GM23338 (cell line): ENCODE measurements around the gene TYR.

ENCODE experiments used
- CREB1 ChIP-seq: fragments of 250-450 bp; sonication (Bioruptor Pico); IDR thresholded peaks from 2 replicates; pipeline ENCODE4 v1.5.0; 2020; ENCODE audit warnings: low read depth, mild to moderate bottlenecking, moderate library complexity
- EZH2 ChIP-seq: fragments of 200-600 bp; sonication (generic); IDR thresholded peaks from one replicate; pipeline ENCODE4 v1.8.0; 2017; ENCODE audit warnings: antibody characterized with exemption, mild to moderate bottlenecking, low read depth; ENCODE audit not compliant: unreplicated experiment
- EZH2phosphoT487 ChIP-seq: fragments of 200-600 bp; sonication (generic); IDR thresholded peaks from one replicate; pipeline ENCODE4 v1.8.1; 2018; ENCODE audit warnings: antibody characterized with exemption; ENCODE audit not compliant: unreplicated experiment
- POLR2AphosphoS5 ChIP-seq: IDR thresholded peaks from 2 replicates; pipeline ENCODE4 v1.6.1; 2016; ENCODE audit warnings: antibody characterized with exemption, low read depth
- STAT1 ChIP-seq: IDR thresholded peaks from one replicate; pipeline ENCODE4 v1.6.1; 2016; ENCODE audit warnings: antibody characterized with exemption; ENCODE audit not compliant: unreplicated experiment
- ZNF114 ChIP-seq: fragments of 250-450 bp; sonication (Bioruptor Pico); IDR thresholded peaks from 2 replicates; pipeline ENCODE4 v1.5.0; 2020; ENCODE audit warnings: mild to moderate bottlenecking, moderate library complexity
- TF ChIP-seq, protein P1 (sequence below), 2 experiments: fragments of 200-600 bp in 1 of 2; sonication (generic) in 1 of 2; conservative IDR thresholded peaks; 2 replicates each; pipeline versions ENCODE4 v1.5.1 to v1.6.1; 2016 to 2017; ENCODE audit warnings: antibody characterized with exemption in 2 of 2, low read depth in 2 of 2, mild to moderate bottlenecking in 2 of 2, moderate library complexity in 1 of 2
- TF ChIP-seq, protein P2 (sequence below): IDR thresholded peaks from one replicate; pipeline ENCODE4 v1.6.1; 2018; ENCODE audit warnings: antibody characterized with exemption; ENCODE audit not compliant: unreplicated experiment

DNA sequence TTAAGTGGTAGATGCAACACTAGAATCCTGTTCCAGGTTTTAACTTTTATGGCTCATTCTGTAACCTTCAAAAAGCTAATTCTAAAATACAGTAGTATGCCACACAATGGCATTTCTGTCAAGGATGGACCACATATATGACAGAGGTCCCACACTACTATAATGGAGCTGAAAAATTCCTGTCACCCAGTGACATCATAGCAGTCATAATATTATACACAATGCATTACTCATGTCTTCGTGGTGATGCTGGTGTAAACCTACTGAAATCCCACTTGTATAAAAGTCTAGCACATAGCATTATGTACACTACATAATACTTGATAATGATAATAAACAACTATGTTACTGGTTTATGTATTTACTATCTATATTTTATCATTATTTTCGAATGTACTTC lies 12.1 kb downstream of the TYR start:
- TF ChIP-seq, protein P1, sequence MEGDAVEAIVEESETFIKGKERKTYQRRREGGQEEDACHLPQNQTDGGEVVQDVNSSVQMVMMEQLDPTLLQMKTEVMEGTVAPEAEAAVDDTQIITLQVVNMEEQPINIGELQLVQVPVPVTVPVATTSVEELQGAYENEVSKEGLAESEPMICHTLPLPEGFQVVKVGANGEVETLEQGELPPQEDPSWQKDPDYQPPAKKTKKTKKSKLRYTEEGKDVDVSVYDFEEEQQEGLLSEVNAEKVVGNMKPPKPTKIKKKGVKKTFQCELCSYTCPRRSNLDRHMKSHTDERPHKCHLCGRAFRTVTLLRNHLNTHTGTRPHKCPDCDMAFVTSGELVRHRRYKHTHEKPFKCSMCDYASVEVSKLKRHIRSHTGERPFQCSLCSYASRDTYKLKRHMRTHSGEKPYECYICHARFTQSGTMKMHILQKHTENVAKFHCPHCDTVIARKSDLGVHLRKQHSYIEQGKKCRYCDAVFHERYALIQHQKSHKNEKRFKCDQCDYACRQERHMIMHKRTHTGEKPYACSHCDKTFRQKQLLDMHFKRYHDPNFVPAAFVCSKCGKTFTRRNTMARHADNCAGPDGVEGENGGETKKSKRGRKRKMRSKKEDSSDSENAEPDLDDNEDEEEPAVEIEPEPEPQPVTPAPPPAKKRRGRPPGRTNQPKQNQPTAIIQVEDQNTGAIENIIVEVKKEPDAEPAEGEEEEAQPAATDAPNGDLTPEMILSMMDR (conservative IDR thresholded peaks at IDR 0.05; ENCODE audit: low read depth in 2 of 2): no peak
- TF ChIP-seq, protein P2, sequence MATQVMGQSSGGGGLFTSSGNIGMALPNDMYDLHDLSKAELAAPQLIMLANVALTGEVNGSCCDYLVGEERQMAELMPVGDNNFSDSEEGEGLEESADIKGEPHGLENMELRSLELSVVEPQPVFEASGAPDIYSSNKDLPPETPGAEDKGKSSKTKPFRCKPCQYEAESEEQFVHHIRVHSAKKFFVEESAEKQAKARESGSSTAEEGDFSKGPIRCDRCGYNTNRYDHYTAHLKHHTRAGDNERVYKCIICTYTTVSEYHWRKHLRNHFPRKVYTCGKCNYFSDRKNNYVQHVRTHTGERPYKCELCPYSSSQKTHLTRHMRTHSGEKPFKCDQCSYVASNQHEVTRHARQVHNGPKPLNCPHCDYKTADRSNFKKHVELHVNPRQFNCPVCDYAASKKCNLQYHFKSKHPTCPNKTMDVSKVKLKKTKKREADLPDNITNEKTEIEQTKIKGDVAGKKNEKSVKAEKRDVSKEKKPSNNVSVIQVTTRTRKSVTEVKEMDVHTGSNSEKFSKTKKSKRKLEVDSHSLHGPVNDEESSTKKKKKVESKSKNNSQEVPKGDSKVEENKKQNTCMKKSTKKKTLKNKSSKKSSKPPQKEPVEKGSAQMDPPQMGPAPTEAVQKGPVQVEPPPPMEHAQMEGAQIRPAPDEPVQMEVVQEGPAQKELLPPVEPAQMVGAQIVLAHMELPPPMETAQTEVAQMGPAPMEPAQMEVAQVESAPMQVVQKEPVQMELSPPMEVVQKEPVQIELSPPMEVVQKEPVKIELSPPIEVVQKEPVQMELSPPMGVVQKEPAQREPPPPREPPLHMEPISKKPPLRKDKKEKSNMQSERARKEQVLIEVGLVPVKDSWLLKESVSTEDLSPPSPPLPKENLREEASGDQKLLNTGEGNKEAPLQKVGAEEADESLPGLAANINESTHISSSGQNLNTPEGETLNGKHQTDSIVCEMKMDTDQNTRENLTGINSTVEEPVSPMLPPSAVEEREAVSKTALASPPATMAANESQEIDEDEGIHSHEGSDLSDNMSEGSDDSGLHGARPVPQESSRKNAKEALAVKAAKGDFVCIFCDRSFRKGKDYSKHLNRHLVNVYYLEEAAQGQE: no peak
- no peak for TF ChIP-seq CREB1
- TF ChIP-seq EZH2: no peak
- no peak for TF ChIP-seq STAT1
- TF ChIP-seq POLR2AphosphoS5: no peak
- TF ChIP-seq EZH2phosphoT487: no peak
- TF ChIP-seq ZNF114 (CRISPR knock-in tag): no peak
